ENCODE results near the gene CHST15.
"Not testable (repeated sequence)": the region's sequence is repeated elsewhere in the genome, so short reads cannot be mapped to it uniquely, and the experiment has no call there.

The CHST15 gene

DNA sequence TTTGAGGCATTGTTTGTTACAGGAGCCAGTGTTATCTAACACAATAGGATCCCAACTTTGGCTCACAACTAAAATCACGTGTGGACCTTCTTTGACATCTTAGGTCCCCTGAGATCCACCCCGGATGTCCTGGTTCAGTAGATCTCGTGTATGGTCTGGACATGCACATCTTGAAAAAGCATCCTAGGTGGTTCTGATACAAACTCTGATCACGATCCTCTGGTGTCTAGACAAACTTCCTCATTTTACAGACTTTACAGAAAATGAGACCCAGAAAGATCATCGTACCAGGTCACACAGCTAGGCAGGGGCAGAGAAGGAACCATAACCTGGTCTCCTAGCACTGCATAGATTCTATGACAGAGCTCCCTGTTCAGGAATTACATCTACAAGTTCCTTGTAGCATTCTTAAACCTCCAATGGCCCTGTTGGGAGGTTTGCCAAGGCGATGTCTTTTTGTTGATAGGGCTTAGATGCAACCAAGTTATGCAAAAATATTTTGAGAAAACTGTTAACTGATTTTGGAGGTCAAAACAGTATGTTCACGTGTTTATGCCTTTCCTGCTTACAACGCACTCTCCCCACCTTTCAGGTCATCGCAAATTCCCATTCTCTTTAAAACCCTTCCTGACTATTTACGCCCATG is 30.8 kb upstream of the CHST15 start:
- DNase-seq, result no peak

DNA sequence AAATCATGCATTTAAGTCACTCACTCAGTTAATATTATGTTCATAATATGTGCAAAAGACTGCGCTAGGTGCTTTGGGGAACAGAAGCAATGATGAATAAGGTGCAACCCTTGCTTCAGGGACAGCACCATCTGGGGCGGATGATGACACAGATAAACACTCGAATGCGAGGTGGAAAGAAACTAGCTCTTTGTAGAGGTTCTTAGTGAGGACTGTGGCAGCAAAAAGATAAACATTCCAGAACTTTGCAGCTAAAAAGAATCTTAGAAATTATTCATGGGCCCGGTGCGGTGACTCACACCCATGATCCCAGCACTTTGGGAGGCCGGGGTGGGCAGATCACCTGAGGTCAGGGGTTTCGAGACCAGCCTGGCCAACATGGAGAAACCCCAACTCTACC is 29.8 kb upstream of the CHST15 start:
- DNase-seq, result no peak

DNA sequence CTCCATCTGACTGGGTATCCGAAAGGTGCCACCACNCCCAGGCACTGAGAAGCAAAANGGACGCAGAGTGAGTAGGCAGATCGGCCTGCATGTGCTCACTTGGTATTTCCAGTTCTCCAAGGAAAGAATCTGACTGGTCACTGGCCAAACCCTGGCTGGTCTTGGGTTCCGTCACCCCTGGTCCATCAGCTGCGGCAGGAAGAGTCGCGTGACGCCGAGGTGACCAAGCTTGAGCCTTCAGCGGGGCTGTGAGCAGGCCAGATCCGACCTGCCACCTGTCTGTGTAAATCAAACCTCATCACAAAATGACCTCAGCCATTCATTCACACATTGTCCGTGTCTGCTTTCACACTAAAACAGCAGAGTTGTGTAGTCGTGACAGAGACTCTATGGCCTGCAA is 28.8 kb upstream of the CHST15 start:
- no peak for DNase-seq

- no peak for DNase-seq
Measured at GRCh38 chr10:124120410-124121061, 27.1 kb upstream of the CHST15 start.

DNA sequence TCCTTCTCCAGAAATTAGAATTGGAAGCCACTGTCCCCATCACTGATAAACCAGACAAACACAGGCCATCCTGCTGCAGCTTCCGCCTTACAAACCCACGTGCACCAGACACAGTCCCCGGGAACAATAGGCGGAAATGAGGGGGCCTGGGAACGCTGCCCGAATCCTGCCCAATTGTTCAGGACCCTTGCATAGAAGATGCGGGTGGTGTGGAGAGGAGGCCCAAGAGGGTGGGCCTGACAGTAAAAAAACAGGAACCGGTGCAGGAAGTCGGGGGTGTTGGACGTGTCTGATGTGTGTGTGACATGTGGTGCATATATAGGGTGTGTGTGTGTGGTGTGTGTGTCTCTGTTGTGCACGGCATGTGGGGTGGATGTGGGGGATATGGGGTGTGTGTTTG is 26.5 kb upstream of the CHST15 start:
- DNase-seq, result peak in 1 of 56 donors; percentile 15

DNA sequence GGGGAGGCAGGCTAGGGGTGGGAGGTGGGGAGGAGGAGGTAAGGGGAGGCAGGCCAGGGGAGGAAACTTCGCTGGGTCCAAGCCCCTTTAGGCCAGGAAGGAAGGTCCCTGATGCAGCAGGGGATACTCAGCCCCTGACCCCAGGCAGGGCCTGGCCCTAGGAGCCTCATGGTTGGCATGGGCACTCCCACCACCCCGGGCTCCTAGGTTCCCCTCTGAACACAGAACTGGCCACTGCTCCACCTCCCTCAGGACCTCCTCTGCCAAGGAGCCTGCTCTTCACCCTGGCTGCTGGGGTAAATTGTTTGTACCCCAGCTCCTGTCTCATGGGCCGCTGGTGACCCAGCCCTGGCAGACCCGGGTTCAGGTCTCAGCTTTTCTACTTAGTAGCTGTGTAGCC is 25.8 kb upstream of the CHST15 start:
- DNase-seq, result no peak

DNA sequence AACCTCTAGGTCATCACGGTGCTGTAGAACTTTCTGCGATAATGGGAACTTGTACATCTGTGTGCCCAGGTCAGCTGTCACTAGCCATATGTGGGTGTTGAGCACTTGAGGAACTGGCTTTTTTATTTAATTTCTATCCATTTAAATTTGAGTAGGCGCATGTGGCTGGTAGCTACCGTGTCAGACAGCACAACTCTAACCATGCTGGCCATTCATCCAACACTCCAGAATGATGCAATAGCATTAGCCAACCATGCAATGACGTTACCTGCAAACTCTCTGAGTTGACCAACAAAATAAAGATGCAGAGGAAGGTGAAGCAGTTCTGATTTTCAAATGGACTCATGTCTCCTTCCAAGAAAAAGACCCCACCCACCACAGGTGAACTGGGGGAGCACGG is 24.4 kb upstream of the CHST15 start:
- no peak for DNase-seq

DNA sequence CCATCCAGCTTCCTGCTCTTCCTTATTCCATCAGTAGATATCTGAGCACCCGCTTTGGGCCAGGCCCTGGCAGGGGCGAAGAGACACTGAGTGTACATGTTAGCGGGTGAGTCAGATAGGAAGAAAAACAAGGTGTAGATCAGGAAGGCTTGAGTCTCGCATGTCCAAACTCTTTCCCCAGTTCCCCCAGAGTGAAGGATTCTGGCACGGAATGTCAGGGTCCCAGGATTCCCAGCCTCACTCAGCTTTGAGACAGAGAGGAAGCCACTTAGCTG is 24.1 kb upstream of the CHST15 start:
- no peak for DNase-seq

- no peak for DNase-seq
Measured at GRCh38 chr10:124116771-124117510, 23.5 kb upstream of the CHST15 start.

- no peak for DNase-seq
Measured at GRCh38 chr10:124114696-124115095, 21.3 kb upstream of the CHST15 start.

DNA sequence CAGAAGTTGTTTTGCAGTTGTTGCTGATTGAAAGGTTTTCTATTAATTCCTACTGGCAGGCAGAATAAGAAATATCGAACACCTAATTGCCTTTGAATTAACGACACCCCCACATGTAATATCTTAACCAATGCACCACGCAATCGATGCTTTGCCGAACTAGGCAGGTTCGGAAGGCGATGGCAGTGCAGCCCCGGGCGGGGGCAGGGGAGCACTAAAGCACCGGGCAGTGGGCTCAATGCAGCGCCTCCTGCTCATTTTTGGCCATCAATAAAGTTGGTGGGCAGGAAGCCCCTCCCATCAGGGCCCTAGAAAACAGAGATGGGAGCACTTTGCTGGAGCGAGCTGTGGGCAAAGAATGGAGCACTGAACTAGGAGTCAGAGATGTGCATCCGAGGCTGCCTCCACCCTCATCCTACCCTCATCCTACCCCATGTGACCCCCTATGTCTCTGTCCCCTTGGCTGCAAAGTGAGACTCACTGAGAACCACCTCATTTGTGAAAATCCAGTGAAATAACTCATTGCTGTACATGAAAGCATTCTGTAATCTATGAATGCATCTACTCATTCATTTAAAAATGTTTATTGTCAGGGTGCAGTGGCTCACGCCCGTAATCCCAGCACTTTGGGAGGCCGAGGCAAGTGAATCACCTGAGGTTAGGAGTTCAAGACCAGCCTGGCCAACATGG is 19.6 kb upstream of the CHST15 start:
- DNase-seq, result no peak

GRCh38 chr10:124110882-124111281 is 17.5 kb upstream of the CHST15 start:
- DNase-seq, result no peak

GRCh38 chr10:124109261-124109660 is 15.9 kb upstream of the CHST15 start:
- no peak for DNase-seq

GRCh38 chr10:124107072-124107471 is 13.7 kb upstream of the CHST15 start:
- DNase-seq, result no peak

DNA sequence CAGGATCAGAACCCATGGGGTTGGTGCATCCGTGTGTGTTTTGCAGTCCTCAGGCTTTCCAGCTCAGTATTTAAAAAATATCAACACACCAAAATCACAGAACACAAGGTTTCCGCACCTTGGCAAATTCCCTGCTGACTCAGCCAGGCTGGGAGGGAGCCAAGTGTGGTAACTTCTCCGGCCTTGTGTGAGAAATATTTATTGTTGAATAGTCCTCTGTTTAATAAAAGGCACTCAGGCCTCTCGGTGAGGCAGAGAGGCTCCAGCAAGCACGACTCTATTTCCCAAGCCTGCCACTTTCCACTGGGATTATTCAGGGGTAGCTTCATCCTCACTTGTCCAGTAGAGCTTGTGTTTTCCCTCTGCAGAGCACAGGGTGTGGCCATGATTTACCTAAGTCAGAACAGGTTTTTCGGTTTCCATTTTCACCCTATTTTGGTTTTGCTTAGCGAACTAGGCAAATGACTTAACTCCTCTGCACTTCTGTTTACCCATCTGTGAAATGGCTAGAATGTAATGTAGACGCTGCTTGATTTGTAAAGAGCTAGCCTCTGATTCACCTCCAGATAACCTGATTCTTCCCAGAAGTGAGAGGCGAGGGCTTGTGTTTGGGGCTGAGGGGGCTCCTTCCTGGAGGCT is 13.0 kb upstream of the CHST15 start:
- DNase-seq, result peak in 9 of 56 donors; percentile 12 to 47 (median 18)

- no peak for DNase-seq
Measured at GRCh38 chr10:124105594-124105993, 12.2 kb upstream of the CHST15 start.

- no peak for DNase-seq
Measured at GRCh38 chr10:124105045-124105444, 11.6 kb upstream of the CHST15 start.

DNA sequence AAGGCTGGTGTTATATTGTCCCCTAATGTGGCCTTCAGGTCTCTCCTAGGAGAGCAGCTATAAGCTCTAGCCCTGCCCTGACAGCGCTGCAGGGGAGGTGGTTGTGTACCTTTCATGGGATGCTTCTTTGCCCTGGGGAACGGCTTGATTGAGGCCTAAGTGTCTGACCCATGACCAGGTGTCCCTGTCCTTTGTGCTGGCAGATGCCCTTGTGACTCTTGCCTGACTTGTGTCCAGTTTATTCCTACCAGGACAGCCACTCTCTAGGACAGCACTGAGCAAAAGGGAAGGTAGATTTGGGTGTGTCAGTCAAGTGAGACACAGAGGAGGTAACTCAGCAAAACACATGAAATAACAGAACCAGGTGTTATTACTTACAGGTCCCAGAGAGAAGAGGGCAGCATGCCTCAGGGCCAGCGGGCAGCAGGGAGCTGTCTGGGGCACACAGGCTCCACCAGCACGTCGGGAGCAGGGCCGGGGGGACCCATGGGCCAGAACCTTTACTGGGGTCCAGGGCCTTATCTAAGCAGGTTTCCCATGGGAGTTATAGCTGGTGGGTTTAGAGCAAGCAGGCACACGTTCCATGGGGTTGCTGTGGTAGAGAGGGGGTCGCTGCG is 10.7 kb upstream of the CHST15 start:
- no peak for DNase-seq

DNA sequence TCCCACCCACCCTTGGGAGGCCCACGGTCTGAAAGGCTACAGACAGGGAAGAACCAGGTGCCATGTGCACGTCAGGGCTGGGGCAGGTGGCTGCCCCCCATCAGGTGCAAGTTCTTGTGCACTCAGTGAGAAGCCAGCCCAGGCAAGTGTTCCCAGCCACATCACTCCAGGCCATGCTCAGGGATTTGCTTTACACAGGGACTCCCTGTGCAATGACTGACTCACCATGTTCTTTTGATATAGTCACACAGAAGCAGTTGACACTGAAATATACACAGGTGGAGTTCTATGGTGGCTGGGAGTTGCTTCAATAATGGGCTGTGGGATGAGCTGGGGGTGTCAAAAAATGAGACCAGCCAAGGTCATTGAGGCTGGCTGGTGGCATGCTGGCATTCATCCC is 8.0 kb upstream of the CHST15 start:
- DNase-seq, result no peak

- DNase-seq, result not testable (repeated sequence)
Measured at GRCh38 chr10:124100651-124101050, 7.3 kb upstream of the CHST15 start.

DNA sequence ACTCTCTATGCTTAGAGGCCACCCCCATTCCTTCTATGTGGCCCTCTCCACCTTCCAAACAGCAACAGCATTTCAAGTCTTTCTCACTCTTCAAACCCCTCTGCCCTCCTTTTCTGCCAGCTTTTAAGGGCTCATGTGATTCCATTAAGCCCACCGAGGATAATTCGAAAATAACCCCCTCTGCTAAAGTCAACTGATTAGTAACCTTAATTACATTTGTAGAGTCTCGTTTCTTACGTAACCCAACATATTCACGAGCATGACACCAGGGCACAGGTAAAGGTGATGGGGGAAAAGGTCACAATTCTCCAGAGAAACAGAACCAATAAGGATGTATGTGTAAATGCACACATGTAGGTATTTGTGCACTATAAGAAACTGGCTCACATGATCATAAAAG is 6.7 kb upstream of the CHST15 start:
- DNase-seq, result no peak
